ENCODE results near the gene IQGAP2.
A peak's percentile ranks its signal among the peaks of the same experiment; 100 is the strongest.
"Not testable (repeated sequence)": the region's sequence is repeated elsewhere in the genome, so short reads cannot be mapped to it uniquely, and the experiment has no call there.

Gene IQGAP2

DNA sequence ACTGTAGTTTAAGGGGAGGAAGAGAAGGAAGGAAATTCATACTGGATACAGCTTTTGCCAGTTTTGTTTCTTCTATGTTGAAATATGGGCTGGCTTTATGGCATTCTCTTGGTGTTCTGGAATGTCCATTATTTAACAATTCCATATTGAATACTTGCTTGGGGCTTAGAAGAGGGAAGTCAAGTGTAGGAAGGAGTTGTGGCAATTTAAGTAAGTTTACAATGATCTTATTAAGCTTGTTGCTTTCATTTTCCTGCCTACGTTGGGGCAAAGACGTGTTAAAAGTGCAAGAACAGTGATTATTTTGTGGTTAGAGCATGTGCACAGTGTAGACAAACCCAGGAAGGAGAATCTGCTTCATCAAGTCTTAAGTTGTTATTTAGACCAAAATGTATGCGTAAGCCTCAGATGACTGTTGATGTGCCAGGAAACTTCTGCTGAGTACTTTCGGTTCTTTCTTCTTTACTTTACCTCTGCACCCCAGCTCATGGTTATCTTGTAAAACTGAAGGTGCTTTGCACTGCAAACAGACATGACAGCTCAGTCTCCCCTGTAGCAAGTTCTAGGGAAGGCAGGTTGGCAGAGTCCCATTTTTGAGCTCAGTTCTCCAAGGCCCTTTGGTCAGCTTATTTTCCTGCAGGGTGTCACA, 144.3 kb downstream of the IQGAP2 start:
- peak; percentile 11 for DNase-seq

DNA sequence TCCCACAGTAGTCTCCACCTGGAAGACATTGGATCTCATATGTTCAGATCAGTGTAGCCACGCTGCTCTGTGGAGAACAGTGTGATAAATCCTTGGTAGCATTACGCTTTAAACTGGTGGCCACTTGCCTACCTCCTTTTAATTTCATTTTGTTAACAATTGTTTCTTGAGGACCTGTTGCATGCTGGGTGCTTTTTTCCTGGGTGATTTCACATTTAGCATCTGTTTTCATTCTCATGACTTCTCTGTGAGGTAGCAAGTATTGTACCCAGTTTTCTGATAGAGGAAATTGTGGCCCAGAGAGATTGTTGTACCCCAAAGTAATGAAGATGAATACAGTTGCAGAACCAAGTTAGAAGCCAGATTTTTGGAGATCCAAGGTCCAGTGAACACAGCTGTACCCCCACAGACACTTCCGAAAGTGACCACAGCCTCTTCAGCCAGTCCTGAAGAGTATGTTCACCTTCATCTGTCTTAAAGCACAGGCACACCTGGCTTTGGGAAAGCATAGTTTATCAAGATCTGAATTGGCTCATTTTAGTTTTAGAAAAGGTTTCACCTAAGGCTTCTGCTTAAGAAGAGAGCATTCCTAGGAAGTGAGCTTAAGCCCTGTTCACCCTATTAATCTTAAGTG, 144.9 kb downstream of the IQGAP2 start:
- no peak for DNase-seq

DNA sequence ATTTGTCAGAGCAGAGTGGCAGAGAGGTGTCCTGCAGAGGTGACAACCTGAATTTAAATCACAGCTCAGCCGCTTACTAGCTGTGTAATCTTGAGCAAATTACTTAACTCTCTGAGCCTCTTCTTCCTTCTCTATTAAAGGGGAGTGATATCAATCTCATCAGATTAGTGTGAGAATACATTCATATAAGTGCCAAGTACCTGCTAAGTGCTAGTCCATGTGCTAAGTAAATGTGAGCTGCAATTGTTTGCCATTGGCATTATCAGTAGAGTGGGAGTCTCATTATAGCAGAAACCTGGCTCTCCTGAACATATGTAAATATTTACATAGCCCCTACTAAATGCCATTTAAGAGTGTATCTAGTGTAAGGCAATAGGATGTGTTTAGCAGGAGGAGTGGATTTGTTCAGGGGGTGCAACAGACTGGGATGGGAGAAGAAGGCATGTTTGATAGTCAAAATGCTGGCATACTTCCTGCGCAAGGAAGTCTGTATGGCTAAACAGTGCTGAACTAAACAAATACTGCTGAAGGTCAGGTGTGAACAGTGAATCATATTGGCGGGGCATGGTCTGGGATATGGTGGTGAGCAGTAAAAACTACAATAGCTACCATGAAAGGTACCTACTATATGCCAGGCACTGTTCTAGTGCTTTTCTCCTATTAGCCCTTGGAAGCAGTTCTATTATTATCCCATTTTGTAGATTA, 145.6 kb downstream of the IQGAP2 start:
- DNase-seq: no peak

- DNase-seq: not testable (repeated sequence)
Observed at GRCh38 chr5:76550881-76551280, 147.8 kb downstream of the IQGAP2 start.

DNA sequence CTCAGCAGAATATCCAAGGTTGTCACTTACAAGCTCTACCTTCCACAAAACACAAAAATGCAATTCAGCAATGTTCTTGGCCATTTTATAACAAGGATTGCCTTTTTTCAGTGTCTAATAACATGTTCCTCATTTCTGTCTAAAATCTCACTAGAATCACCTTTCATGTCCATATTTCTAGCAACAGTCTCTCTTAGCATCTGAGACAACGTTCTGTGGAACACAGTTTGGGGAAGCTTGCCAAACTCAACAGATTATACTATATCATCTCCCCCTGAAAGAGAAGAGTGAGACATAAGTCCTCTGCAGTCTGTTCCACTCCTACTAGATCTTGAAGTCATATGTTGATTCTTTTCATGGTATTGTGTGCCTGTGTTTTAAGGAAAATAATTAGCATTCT, 149.5 kb downstream of the IQGAP2 start:
- DNase-seq: no peak

GRCh38 chr5:76553251-76553650, 150.2 kb downstream of the IQGAP2 start:
- no peak for DNase-seq

GRCh38 chr5:76555114-76555513, 152.0 kb downstream of the IQGAP2 start:
- DNase-seq: no peak

GRCh38 chr5:76555717-76556116, 152.6 kb downstream of the IQGAP2 start:
- no peak for DNase-seq

DNA sequence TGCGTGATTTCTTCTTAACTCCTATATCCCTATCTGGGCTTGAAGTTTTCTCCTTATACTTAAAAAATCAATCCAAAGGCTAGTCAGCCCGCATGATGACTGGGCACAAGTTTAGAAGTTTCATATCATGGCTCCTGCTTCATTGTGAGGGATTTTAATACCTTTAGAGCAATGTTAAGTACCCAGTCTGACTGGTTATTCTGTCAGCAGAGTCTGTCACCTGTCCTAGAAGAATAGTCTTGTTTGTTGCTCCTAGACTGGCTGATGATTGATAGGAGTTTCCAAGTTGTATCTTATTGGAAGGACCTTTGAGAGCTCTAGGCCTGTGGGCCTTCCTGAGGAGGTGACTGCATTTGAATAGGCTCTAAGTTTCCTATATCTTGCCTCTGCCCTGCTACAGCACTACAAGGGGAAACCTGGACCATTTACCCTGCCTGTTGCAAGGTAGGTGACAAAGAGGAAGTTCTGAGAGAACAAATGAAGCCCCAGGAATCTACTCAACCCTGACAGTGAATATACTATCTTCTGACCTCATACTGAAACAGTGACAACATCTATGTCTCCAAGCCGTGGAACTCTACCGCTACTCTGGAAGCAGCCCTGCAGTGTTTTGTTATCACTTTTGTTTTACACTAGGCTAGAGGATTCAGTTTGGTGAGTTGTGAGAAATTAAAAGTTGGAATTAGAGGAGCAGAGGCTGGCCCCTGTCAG, 153.6 kb downstream of the IQGAP2 start:
- no peak for DNase-seq

GRCh38 chr5:76560952-76561891, 158.1 kb downstream of the IQGAP2 start:
- DNase-seq: no peak

DNA sequence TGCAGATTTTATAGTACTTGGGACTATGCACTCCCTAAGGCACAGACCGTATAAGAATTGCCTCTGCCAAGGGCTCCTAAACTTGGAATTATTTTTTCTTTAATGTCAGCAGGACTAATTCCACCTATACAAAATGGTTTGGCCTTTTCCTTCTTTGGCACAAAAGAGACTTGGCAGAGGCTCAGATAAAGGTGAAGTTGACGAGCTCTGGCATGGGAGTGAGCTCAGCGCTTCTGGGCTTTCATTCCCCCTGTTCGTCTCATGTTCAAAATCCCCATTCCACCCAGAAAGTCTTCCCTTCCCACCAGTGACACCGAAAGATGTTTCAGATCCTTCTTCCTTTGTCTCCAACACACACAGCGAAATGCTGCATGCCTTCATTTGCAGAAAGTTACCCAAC, 158.9 kb downstream of the IQGAP2 start:
- no peak for DNase-seq

DNA sequence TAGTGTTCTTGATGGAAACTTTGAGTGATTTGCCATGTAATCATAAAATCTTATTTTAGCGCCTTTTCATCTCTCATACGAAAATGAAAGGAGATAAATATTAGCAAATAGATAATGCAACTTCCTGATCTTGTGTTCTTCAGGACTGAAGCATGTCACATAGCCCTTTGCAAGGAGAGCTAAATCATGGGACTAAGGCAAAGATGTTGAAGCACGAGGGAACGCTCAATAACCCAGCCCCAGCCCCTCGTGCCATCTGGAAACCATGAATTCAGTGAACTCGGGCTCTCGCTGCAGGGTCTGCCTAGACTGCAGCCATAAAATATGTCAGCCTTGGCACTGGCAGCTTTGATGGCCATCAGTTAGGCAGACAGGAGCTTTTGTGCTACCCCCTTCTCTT, 161.9 kb downstream of the IQGAP2 start:
- no peak for DNase-seq

DNA sequence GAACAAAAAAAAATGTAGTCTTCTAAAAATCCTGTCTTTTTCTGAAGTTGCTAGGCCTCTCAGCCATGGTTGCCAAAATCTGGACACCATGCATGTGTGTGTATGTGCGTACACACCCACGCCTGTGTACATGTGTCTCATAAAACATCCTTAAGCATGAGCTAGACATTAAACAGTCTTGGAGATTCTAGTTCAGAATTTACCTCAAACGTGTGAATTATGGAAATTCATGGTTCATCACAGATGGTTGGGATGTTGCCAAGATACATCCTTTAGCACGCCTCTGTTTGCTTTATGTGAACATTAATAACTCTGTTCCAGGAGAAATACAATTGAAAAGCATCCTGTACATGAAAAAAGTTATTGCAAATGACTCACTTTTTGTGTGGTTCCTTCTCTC, 167.1 kb downstream of the IQGAP2 start:
- DNase-seq: no peak

DNA sequence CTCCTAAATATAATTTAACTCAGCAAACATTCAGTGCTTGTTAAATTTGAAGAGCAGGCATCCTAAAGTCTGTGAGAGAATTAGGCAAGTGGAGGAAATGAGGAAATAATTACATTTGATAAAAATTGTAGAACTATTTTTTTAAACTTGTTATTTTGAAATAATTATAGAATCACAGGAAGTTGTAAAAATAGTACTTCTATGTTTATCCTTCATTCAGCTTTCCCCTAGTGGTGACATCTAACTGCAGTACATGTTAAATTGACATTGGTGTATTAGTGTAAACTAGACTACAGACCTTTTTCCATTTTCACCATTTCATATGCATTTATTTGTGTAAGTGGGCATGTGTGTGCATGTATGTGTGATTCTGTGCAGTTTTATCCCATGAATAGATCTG, 168.5 kb downstream of the IQGAP2 start:
- no peak for DNase-seq

GRCh38 chr5:76576450-76576849, 173.4 kb downstream of the IQGAP2 start:
- no peak for DNase-seq

DNA sequence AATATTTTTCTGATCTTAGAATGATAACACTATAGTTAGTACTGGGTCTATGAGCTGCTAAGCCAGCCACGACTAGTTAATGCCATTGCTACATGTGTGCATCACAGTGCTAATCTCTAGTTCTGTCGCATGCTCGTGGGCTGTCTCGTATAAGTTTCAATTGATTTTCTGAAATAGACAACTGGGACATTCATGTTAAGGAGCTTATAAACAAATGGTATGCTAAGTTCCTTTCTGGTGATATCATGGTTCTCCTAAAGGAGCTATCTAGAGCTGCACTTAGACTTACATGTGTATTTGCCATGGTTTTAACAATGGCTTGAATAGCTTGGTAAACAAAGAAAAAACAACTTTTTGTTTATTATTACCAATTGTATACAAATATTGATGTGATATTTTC, 173.9 kb downstream of the IQGAP2 start:
- no peak for DNase-seq

GRCh38 chr5:76579166-76579937, 176.3 kb downstream of the IQGAP2 start:
- peak; percentile 44 for DNase-seq

DNA sequence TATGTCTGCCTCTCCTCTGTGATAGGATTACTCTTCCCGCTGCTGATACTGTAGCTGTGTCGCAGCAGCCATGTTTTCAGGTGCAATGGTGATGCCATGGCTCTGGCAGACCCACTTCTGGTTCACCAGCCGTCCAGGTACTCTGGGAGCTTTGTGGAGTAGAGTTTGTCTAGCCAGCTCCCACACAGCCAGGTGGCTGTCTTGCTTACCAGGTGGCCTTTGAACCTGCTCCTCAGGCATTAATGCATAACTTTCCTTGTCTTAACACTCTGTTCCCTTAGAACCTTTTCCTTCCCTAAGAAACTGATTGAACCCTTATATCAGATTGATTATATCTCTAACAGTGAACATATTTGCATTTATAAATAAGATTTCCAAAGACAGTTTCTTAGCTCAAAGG, 177.9 kb downstream of the IQGAP2 start:
- no peak for DNase-seq

GRCh38 chr5:76582230-76583162, 179.4 kb downstream of the IQGAP2 start:
- peak; percentile 43 for DNase-seq

Measured in fibroblast of upper back skin (primary cell).